ENCODE data around the gene DLGAP4.

DLGAP4 gene

DNA sequence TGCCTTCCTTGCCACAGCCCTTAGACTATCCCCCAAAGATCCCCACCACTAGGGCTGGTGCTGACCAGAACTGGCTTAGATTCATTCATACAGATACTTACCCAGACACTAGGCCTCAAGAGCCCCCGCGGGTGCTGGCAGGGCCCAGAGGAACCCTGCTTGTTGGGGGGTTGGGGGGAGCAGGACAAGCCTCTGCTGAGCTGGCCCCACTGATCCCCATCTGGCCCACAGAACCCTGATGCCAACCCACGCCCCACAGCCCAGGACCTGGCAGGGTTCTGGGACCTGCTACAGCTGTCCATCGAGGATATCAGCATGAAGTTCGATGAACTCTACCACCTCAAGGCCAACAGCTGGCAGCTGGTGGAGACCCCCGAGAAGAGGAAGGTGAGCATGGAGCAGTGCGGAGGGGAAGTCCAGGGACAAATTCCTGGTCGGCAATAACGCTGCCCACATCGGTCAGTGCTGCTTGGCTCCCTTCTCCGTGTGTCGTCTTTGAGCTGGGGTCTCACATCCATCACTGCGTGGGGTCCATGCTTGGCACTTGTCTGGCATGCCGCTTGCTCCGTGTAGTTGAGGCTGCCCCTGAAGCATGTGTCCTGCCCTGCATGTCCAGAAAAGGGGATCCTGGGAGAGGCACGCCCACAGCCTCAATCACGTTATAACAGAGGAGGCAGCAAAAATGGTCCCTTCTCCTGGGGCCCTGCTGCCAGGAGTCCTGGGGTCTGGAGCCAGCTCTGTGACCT lies 219.7 kb downstream of the DLGAP4 start:
- POLR2A ChIA-PET, result no interaction called here
- no peak for DNase-seq (ENCODE audit: extremely low spot score)
- no peak for TF ChIP-seq L3MBTL2 (conservative IDR thresholded peaks at IDR 0.05)
- no peak for TF ChIP-seq TARDBP (IDR thresholded peaks at IDR 0.05)
- TF ChIP-seq ELF4 (IDR thresholded peaks at IDR 0.05), result no peak
- TF ChIP-seq SP1 (IDR thresholded peaks at IDR 0.05), result no peak
- TF ChIP-seq FOXA1 (IDR thresholded peaks at IDR 0.05), result no peak
- no peak for TF ChIP-seq ZNF384 (IDR thresholded peaks at IDR 0.05)
- TF ChIP-seq FOXK2 (IDR thresholded peaks at IDR 0.05), result no peak
- TF ChIP-seq ARNT (IDR thresholded peaks at IDR 0.05), result no peak
- TF ChIP-seq SUZ12 (IDR thresholded peaks at IDR 0.05), result no peak
- no peak for TF ChIP-seq FOXM1 (IDR thresholded peaks at IDR 0.05; ENCODE audit: borderline replicate concordance)
- CTCF ChIA-PET, result no interaction called here

DNA sequence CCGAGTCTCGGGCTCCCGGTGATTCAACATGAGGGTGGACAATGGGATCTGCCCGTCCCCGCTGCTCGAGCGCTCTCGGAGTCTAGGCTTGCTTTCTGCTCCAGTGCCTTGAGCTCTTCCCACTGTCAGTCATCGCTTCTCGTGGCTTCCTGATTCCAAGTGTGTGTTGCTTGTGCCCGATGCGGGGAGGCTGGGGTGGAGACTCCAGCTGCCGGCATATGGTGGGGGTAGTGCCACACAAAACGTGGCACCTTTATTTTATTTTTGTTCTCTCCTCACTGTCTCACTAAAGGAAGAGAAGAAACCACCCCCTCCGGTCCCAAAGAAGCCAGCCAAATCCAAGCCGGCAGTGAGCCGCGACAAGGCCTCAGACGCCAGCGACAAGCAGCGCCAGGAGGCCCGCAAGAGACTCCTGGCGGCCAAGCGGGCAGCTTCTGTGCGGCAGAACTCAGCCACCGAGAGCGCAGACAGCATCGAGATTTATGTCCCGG lies 220.4 kb downstream of the DLGAP4 start:
- DNase-seq (ENCODE audit: extremely low spot score), result no peak
- ChIA-PET CTCF (no interaction called here), POLR2A (no interaction called here)
- no peak for TF ChIP-seq TARDBP (IDR thresholded peaks at IDR 0.05)
- no peak for TF ChIP-seq SUZ12 (IDR thresholded peaks at IDR 0.05)
- TF ChIP-seq, protein P1, sequence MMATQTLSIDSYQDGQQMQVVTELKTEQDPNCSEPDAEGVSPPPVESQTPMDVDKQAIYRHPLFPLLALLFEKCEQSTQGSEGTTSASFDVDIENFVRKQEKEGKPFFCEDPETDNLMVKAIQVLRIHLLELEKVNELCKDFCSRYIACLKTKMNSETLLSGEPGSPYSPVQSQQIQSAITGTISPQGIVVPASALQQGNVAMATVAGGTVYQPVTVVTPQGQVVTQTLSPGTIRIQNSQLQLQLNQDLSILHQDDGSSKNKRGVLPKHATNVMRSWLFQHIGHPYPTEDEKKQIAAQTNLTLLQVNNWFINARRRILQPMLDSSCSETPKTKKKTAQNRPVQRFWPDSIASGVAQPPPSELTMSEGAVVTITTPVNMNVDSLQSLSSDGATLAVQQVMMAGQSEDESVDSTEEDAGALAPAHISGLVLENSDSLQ (IDR thresholded peaks at IDR 0.05), result no peak
- no peak for TF ChIP-seq FOXK2 (IDR thresholded peaks at IDR 0.05)
- no peak for TF ChIP-seq HDGF (IDR thresholded peaks at IDR 0.05; ENCODE audit: borderline replicate concordance)
- TF ChIP-seq ZNF384 (IDR thresholded peaks at IDR 0.05), result no peak
- TF ChIP-seq FOXM1 (IDR thresholded peaks at IDR 0.05; ENCODE audit: borderline replicate concordance), result no peak
- TF ChIP-seq BHLHE40 (IDR thresholded peaks at IDR 0.05; ENCODE audit: borderline replicate concordance), result no peak
- TF ChIP-seq ELF4 (IDR thresholded peaks at IDR 0.05), result no peak
- TF ChIP-seq LEF1 (IDR thresholded peaks at IDR 0.05; ENCODE audit: borderline replicate concordance), result no peak
- no peak for TF ChIP-seq ARNT (IDR thresholded peaks at IDR 0.05)
- no peak for TF ChIP-seq FOXA1 (IDR thresholded peaks at IDR 0.05)
- no peak for TF ChIP-seq CTBP1 (IDR thresholded peaks at IDR 0.05; ENCODE audit: borderline replicate concordance)
- no peak for TF ChIP-seq SP1 (IDR thresholded peaks at IDR 0.05)
- no peak for TF ChIP-seq NFRKB (IDR thresholded peaks at IDR 0.05)
- no peak for TF ChIP-seq L3MBTL2 (conservative IDR thresholded peaks at IDR 0.05)

DNA sequence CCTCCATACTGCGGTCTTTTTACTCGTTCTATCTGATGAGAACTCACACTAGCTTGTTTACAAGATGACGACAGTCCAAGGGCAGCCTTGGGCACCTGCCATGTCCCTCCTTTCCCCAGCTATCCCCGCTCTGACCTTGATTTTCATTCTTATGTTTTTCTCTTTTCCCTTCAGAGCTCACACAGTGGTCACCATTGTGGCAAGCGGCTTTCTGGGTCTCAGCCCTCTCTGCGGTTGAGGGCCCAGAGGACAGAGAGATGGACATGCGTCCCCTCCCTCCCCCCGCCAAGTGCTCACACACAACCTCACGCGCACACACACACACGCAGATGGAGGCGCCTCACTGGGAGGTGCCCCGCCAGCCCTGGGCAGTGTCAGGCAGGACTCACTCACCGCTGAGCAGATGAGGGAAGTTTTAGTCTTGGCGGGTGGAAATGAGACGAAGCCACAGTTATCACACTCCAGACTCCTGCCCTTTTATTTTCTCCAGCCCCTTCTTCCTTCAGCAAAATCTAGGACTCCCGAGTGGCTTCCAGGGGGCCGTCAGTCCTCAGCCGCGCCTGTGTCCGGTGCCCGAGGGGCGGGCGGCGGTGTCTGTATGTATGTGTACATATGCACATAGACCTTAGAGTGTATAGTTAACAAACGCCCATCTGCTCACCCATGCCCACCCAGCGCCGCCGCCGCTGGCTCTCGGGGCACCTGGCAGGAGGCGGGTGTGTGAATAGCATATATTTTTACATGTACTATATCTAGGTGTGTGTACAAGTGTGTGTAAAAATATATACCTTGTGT lies 221.4 kb downstream of the DLGAP4 start:
- CTCF ChIA-PET, result no interaction called here
- no peak for DNase-seq (ENCODE audit: extremely low spot score)

GRCh38 chr20:36528176-36528874 lies 222.2 kb downstream of the DLGAP4 start:
- ChIA-PET CTCF (no interaction called here), POLR2A (no interaction called here)

More for the DNA sequence above, 221.4 kb downstream of the DLGAP4 start:
- POLR2A ChIA-PET, result no interaction called here
- no peak for TF ChIP-seq HDGF (IDR thresholded peaks at IDR 0.05; ENCODE audit: borderline replicate concordance)
- TF ChIP-seq L3MBTL2 (conservative IDR thresholded peaks at IDR 0.05), result no peak
- no peak for TF ChIP-seq FOXA1 (IDR thresholded peaks at IDR 0.05)

DNA sequence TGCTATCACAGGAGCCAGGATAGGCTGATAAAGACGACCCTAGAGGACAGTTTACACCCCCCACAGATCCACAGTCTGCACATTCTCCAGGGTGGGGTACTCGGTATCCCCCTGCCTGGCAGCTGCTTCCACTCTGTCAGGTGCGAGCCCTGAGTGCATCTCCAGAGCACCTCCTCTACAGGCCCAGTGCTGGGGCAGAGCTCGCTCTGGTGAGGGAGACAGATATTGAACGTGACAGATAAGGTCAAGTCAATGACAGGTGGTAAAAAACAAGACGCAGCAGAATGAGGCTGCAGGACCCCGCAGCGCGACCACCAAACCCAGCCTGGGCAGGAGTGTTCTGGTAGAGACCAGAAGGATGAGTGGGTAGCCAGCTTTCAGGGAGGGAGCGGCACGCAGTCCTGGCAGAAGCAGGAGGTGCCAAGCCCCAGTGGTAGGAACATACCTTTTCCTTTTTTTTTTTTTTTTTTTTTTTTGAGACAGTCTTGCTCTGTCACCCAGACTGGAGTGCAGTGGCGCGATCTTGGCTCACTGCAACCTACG lies 222.8 kb downstream of the DLGAP4 start:
- DNase-seq (ENCODE audit: extremely low spot score), result no peak
- ChIA-PET CTCF (no interaction called here), POLR2A (no interaction called here)
- TF ChIP-seq, protein P1 (IDR thresholded peaks at IDR 0.05), result no peak
- TF ChIP-seq TARDBP (IDR thresholded peaks at IDR 0.05), result no peak
- TF ChIP-seq SP1 (IDR thresholded peaks at IDR 0.05), result no peak
- TF ChIP-seq BHLHE40 (IDR thresholded peaks at IDR 0.05; ENCODE audit: borderline replicate concordance), result no peak
- TF ChIP-seq SUZ12 (IDR thresholded peaks at IDR 0.05), result no peak
- no peak for TF ChIP-seq FOXK2 (IDR thresholded peaks at IDR 0.05)
- no peak for TF ChIP-seq ELF4 (IDR thresholded peaks at IDR 0.05)
- TF ChIP-seq CTBP1 (IDR thresholded peaks at IDR 0.05; ENCODE audit: borderline replicate concordance), result no peak
- no peak for TF ChIP-seq L3MBTL2 (conservative IDR thresholded peaks at IDR 0.05)
- no peak for TF ChIP-seq HDGF (IDR thresholded peaks at IDR 0.05; ENCODE audit: borderline replicate concordance)

More at GRCh38 chr20:36528176-36528874, 222.2 kb downstream of the DLGAP4 start:
- no peak for DNase-seq (ENCODE audit: extremely low spot score)
- TF ChIP-seq ELF4 (IDR thresholded peaks at IDR 0.05) (no peak), FOXK2 (IDR thresholded peaks at IDR 0.05) (no peak), TARDBP (IDR thresholded peaks at IDR 0.05) (no peak), ZNF384 (IDR thresholded peaks at IDR 0.05) (no peak), L3MBTL2 (conservative IDR thresholded peaks at IDR 0.05) (no peak), LEF1 (IDR thresholded peaks at IDR 0.05; ENCODE audit: borderline replicate concordance) (no peak), SP1 (IDR thresholded peaks at IDR 0.05) (no peak), SUZ12 (IDR thresholded peaks at IDR 0.05) (no peak)
- TF ChIP-seq, protein P1 (IDR thresholded peaks at IDR 0.05), result no peak
